Tibial nerve (tissue), 4 donors: ENCODE measurements around the gene ADGRG1.

Source experiments
- CTCF ChIP-seq, 5 experiments: fragments of 200-600 bp in 3 of 5; fragments of 450-650 bp in 2 of 5; sonication (generic) in 3 of 5; IDR thresholded peaks; one replicate each; pipeline ENCODE4 v1.5.1; 2016 to 2019; ENCODE audit warnings: antibody characterized with exemption in 5 of 5, mild to moderate bottlenecking in 3 of 5, moderate library complexity in 2 of 5
- EP300 ChIP-seq, 2 donors: sonication (generic); formaldehyde crosslinking; IDR thresholded peaks; one replicate each; pipeline ENCODE4 v1.6.1; 2017; ENCODE audit warnings: antibody characterized with exemption in 2 of 2, mild to moderate bottlenecking in 1 of 2
- POLR2A ChIP-seq, 2 donors: fragments of 450-650 bp; IDR thresholded peaks; one replicate each; pipeline ENCODE4 v1.6.1; 2017; ENCODE audit warnings: antibody characterized with exemption in 2 of 2, mild to moderate bottlenecking in 2 of 2, moderate library complexity in 2 of 2

- TF ChIP-seq CTCF (IDR thresholded peaks at IDR 0.05) (no peak), POLR2A (IDR thresholded peaks at IDR 0.05) (no peak), EP300 (IDR thresholded peaks at IDR 0.05) (peak in 1 of 2 donors; percentile 12)
Observed at GRCh38 chr16:57601801-57602478, 26.5 kb upstream of the ADGRG1 start.
